ENCODE results near the gene ZNF423. TPM values are rescaled to one million over a fixed set of nuclear protein-coding genes. Genes with fewer than 3 reads are reported as not detected.

The ZNF423 gene
- polyA plus RNA-seq, 4 donors, result 28.0 to 38.7 (median 29.0) TPM

DNA sequence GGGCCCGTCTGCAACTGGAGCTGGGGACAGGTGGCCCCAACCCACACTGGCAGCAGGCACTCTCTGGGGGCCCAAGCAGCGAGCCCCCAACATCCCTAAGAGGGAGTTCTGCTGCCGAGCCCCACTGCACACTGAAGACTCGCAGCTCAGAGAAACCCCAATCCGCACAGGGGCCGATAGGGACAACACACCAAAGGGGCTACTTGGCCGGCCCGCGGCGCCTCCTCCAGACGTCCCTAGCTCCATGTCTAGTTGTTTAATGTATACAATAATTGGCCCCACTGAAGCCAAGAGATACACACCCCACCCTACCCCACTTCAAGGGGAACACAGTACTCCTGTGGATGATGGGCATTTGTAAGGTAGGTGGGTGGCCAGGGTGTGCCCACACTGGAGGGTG is 62.7 kb downstream of the ZNF423 start:
- DNase-seq (ENCODE audit: low read depth in 4 of 4, low spot score in 3 of 4), result no peak

GRCh38 chr16:49789616-49790015 is 66.3 kb downstream of the ZNF423 start:
- DNase-seq (ENCODE audit: low read depth in 4 of 4, low spot score in 3 of 4), result no peak

DNA sequence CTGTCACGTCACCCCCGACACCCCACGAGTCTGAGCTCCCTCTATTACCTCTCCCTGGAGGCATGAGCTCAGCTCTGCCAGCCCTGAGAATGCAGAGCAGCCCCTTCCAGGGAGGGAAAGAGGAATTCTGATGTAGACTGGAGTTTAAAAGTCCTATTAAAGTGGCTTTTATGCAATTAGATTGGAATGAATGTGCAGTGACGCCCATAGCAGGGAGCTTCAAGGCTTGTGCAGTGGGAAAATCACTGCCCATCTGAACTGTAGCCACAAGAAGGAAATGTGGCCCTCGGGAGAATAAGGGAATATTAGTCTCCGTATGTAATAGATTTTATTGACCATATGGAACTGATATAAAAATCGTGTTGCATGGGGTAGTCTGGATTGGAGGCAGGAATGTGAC is 66.9 kb downstream of the ZNF423 start:
- no peak for DNase-seq (ENCODE audit: low read depth in 4 of 4, low spot score in 3 of 4)

DNA sequence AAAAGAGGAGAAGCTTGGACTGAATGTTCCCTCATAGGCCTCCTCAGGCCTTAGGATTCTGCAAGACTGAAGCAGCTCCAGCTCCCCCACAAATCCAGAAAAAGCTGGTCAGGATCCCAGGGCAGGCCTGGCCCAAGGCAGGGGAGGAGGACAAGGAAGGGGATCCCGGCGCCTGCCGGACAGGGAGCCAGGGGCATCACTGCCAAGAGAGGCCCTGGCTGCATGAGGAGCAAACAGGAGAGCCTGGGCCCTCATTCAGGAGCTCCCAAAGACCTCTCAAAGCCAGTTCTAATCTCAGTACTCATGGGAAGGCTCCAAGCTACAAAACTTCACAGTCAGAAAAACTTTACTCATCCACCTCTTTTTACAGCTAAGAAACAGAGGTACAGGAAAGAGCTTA is 67.3 kb downstream of the ZNF423 start:
- DNase-seq (ENCODE audit: low read depth in 4 of 4, low spot score in 3 of 4), result no peak

GRCh38 chr16:49786926-49787557 is 68.9 kb downstream of the ZNF423 start:
- no peak for DNase-seq (ENCODE audit: low read depth in 4 of 4, low spot score in 3 of 4)

DNA sequence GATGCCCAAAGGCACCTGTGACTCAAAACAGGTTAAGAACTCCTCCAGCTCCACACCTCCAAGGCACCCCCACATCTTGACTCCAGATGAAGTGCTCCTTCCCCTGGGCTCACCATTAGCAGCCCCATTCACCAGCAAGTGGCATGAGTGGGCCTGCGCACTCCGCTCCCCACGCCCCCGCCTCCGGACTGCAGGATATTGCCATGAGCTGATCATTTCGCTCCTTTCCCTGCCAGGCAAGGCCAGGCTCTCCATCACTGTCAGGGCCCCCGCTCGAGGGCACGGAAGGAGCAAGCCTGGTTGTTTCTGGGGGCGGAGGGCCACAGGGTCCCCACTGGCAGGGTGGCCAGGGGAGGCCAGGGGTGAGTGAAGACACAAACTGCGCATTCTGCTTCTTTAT is 69.9 kb downstream of the ZNF423 start:
- no peak for DNase-seq (ENCODE audit: low read depth in 4 of 4, low spot score in 3 of 4)

- DNase-seq (ENCODE audit: low read depth in 4 of 4, low spot score in 3 of 4), result no peak
Observed at GRCh38 chr16:49782405-49782804, 73.5 kb downstream of the ZNF423 start.

GRCh38 chr16:49781401-49781800 is 74.5 kb downstream of the ZNF423 start:
- no peak for DNase-seq (ENCODE audit: low read depth in 4 of 4, low spot score in 3 of 4)

DNA sequence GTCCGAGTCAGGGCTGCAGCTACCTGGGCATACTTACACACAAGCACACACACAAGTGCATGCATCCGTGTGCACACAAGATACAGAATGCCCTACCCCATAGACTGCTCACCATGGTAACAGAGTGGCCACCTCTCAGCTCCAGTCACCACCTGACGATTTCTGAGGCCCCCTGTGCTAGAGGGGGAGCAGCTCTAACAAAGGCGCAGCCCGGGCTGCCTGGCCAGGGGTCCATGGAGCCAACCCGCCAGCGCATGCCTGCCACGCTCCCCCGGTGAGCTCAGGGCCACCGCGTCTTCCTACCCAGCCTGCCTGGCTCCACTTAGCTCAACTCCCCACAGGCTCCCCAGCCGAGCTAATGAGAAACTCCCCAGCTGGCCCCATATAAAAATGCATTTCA is 75.5 kb downstream of the ZNF423 start:
- no peak for DNase-seq (ENCODE audit: low read depth in 4 of 4, low spot score in 3 of 4)

GRCh38 chr16:49779979-49780378 is 75.9 kb downstream of the ZNF423 start:
- DNase-seq (ENCODE audit: low read depth in 4 of 4, low spot score in 3 of 4), result no peak

GRCh38 chr16:49778202-49778930 is 77.5 kb downstream of the ZNF423 start:
- DNase-seq (ENCODE audit: low read depth in 4 of 4, low spot score in 3 of 4), result no peak

DNA sequence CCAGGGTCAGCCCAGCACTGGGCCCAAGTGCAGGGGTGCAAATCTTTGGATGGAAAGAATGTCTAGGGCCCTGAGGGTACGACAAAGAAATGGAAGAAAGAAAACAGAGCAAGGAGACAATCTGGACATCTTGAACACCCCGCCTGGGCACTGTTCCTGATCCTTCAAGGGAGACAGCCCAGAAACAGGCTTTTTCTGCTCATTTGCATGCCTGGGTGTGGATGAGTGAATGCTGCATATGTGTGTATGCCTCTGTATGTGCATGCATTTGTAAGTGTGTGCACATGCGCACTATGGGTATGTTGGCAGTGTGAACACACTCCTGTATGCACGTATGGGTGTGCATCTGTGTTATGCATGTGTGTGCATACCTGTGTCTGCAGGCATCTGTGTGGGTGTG is 79.2 kb downstream of the ZNF423 start:
- no peak for DNase-seq (ENCODE audit: low read depth in 4 of 4, low spot score in 3 of 4)

GRCh38 chr16:49776085-49776595 is 79.8 kb downstream of the ZNF423 start:
- no peak for DNase-seq (ENCODE audit: low read depth in 4 of 4, low spot score in 3 of 4)

DNA sequence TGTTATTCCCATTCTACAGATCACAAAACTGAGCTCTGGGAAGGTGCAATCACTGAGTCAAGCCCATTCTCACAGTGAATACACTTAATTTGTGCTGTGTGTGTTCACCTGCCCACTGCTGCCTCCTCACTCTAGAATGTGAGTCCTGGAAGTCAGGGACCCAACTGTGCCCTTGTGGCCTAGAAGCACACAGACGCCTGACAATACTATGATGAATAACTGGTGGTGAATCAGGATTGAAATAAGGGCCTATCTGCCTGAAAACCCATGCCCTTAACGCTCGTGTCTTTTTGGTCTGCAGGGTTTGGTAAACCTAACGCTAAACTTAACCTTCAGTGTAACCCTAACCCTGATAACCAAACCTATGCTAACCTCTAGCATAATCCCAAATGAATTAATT is 80.3 kb downstream of the ZNF423 start:
- DNase-seq (ENCODE audit: low read depth in 4 of 4, low spot score in 3 of 4), result no peak

DNA sequence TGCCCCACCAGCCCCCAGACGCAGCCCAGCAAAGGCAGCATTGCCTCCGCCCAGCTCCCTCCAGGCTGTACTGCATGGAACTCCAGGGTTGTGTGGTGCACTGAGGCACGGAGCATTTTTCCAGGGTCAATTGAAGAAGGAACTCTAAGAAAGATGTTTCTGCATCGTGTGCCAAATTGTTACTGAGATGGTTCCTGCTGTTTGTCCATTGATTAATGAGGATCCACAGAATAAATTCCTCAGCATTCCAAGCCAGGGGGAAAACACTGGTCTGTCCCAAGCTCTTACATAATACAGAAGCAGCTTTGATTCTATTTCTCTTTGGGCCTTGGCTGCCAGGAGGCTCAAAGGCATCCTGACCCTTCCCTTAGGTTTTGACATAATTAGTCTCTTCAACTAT is 80.9 kb downstream of the ZNF423 start:
- DNase-seq (ENCODE audit: low read depth in 4 of 4, low spot score in 3 of 4), result no peak

DNA sequence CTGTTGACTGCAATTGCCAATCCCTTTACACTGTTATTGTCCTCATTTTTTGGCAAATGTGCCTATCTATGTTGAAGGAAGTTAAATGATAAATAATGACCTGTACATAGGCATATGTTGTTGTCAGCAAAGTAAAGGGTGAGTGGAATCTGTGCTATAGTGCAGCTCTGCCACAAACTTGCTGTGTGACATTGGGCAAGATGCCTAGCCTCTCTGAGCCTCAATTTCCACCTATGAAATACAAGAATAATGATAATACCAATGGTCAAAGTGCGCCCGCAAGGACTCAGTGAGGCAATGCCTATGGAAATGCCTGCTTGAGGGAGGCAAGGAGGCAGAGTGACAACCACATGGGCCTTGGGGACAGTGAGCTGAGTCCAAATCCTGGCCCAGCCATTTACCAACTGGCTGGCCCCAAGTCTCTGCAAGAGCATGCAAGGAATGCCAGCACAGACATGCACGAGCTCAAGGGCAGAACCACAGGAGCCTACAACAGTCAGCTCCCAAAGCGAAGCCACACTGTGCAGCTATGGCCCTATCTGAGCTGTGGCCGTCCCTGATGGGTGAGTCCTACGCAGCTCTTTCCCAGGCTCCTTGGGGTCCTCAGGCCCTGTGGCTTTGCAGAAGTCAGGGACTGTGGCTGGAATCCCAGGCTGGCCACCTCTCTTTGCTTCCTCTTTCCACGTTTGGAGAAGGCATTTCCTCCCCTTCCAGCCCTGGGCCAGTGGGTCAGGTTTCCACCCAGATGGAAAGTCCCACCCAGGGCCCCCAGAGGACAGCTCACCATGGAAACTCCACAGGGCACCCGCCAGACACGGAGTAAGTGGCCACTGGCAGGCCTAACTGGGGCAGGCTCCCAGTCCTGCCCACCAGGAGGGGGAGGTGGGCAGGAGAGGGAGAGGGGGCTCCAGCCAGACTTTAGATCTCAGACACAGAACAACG is 82.1 kb downstream of the ZNF423 start:
- DNase-seq (ENCODE audit: low read depth in 4 of 4, low spot score in 3 of 4), result no peak

- DNase-seq (ENCODE audit: low read depth in 4 of 4, low spot score in 3 of 4), result no peak
Observed at GRCh38 chr16:49767998-49768397, 87.9 kb downstream of the ZNF423 start.

DNA sequence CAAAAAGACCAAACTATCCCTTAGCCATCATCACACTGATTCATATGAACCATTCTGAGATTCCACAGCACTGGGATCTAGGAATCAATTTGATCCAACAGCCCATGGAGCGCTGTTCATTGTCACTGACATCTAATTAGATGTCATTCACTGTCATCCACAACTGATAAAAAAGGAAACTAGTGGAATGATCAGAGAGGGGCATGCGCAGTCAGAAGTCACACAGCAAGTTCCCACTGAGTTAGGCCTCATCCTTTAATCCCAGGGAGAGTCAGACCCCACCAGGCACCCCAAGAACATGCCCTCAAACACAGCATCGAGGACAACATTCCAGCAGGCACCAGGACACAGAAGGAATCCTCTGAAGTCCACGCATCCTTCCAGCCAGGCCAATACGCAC is 88.5 kb downstream of the ZNF423 start:
- no peak for DNase-seq (ENCODE audit: low read depth in 4 of 4, low spot score in 3 of 4)

- no peak for DNase-seq (ENCODE audit: low read depth in 4 of 4, low spot score in 3 of 4)
Observed at GRCh38 chr16:49766225-49766624, 89.7 kb downstream of the ZNF423 start.

GRCh38 chr16:49763826-49764225 is 92.1 kb downstream of the ZNF423 start:
- DNase-seq (ENCODE audit: low read depth in 4 of 4, low spot score in 3 of 4), result no peak

DNA sequence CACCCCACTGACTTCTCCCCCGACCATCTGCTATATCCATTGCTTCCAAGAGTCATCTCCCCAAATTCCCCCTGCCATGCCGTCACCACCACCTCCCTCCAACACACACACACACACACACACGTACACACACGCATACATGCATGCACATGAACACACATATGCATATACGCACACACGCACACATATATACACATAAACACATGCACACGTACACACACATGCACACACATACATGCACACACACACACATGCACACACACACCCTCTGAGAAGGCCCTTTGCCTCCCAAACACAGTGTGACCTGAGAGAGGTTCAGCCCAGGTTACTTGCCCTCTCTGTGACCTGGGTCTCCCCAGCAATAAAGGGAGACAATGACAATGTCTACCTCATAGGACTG is 95.1 kb downstream of the ZNF423 start:
- DNase-seq (ENCODE audit: low read depth in 4 of 4, low spot score in 3 of 4), result no peak
